HepG2 (cell line): ENCODE measurements around the gene ACTN1. TPM values are rescaled to one million over a fixed set of nuclear protein-coding genes. Genes with fewer than 3 reads are reported as not detected.

Source experiments
- FOXA3 ChIP-seq: IDR thresholded peaks from 2 replicates; pipeline ENCODE4 v1.6.1; 2016; ENCODE audit warnings: missing genetic modification reagents, missing compliant biosample characterization
- HOXA3 ChIP-seq: sonication (generic); formaldehyde crosslinking; IDR thresholded peaks from 2 replicates; pipeline ENCODE4 v1.5.0; 2020; ENCODE audit warnings: missing genetic modification reagents
- KDM1A ChIP-seq: IDR thresholded peaks from 2 replicates; pipeline ENCODE4 v1.6.1; 2016; ENCODE audit warnings: missing compliant biosample characterization
- MAF1 ChIP-seq: sonication (generic); formaldehyde crosslinking; IDR thresholded peaks from 2 replicates; pipeline ENCODE4 v1.5.0; 2020; ENCODE audit warnings: missing genetic modification reagents, borderline replicate concordance
- MIXL1 ChIP-seq: IDR thresholded peaks from 2 replicates; pipeline ENCODE4 v1.6.1; 2016
- SAP130 ChIP-seq: IDR thresholded peaks from 2 replicates; pipeline ENCODE4 v1.6.1; 2016; ENCODE audit warnings: low read depth
- SPEN ChIP-seq: sonication (generic); formaldehyde crosslinking; IDR thresholded peaks from 2 replicates; pipeline ENCODE4 v1.5.1; 2020; ENCODE audit warnings: low read depth, mild to moderate bottlenecking, missing genetic modification reagents
- ZNF205 ChIP-seq: IDR thresholded peaks from 2 replicates; pipeline ENCODE4 v1.6.1; 2018; ENCODE audit warnings: missing biosample characterization, missing genetic modification reagents
- ZNF354B ChIP-seq: sonication (generic); formaldehyde crosslinking; IDR thresholded peaks from 2 replicates; pipeline ENCODE4 v1.8.0; 2022; ENCODE audit warnings: mild to moderate bottlenecking, missing genetic modification reagents
- ZNF558 ChIP-seq: sonication (generic); formaldehyde crosslinking; IDR thresholded peaks from 2 replicates; pipeline ENCODE4 v1.9.0; 2022; ENCODE audit warnings: mild to moderate bottlenecking, missing genetic modification reagents, borderline replicate concordance
- ZNF644 ChIP-seq: IDR thresholded peaks from 2 replicates; pipeline ENCODE4 v1.6.1; 2016; ENCODE audit warnings: low read depth
- ZNF891 ChIP-seq: sonication (generic); formaldehyde crosslinking; IDR thresholded peaks from 2 replicates; pipeline ENCODE4 v1.5.0; 2020; ENCODE audit warnings: mild to moderate bottlenecking, missing genetic modification reagents
- polyA plus RNA-seq, 8 experiments: library from polyadenylated mRNA; depleted of rRNA in 3 of 8; stranded (reverse) in 7 of 8; unstranded in 1 of 8; fragments of >200 nt; fragmentation: Illumina TruSeq in 4 of 8; extraction: Trizol in 4 of 8; gene quantifications; 2 replicates each; pipeline versions ENCODE4 v1.2.1 to v1.2.3, GENCODE V29; 2011 to 2016; ENCODE audit warnings: low read depth in 4 of 8, missing spikeins in 1 of 8, mixed read lengths in 1 of 8; ENCODE audit not compliant: insufficient read depth in 1 of 8
- total RNA-seq, 5 experiments: library from RNA; depleted of rRNA; stranded (reverse); fragments of >200 nt; fragmentation: Illumina TruSeq; extraction: Trizol; gene quantifications; 2 replicates each; pipeline ENCODE4 v1.2.3, GENCODE V29; 2016; ENCODE audit warnings: low read depth in 1 of 5
- TF ChIP-seq, protein P1 (sequence below): sonication (generic); formaldehyde crosslinking; IDR thresholded peaks from one replicate; pipeline ENCODE4 v1.5.1; 2020; ENCODE audit warnings: mild to moderate bottlenecking, missing genetic modification reagents; ENCODE audit errors: not compliant biosample characterization
- TF ChIP-seq, protein P2 (sequence below): sonication (generic); formaldehyde crosslinking; IDR thresholded peaks from 2 replicates; pipeline ENCODE4 v1.5.0; 2020; ENCODE audit warnings: missing genetic modification reagents, mild to moderate bottlenecking, borderline replicate concordance
- TF ChIP-seq, protein P3 (sequence below): sonication (generic); formaldehyde crosslinking; IDR thresholded peaks from 2 replicates; pipeline ENCODE4 v1.5.1; 2020; ENCODE audit warnings: missing genetic modification reagents, mild to moderate bottlenecking, borderline replicate concordance
- TF ChIP-seq, protein P4 (sequence below): sonication (generic); formaldehyde crosslinking; IDR thresholded peaks from 2 replicates; pipeline ENCODE4 v1.5.1; 2020; ENCODE audit warnings: missing genetic modification reagents, mild to moderate bottlenecking, borderline replicate concordance

ACTN1 gene
- total and polyA plus RNA-seq, 2 of the 13 experiments (the other 11 are each of a cell fraction or from before 2014, with no cell fraction given): 58.6 to 162 TPM

DNA sequence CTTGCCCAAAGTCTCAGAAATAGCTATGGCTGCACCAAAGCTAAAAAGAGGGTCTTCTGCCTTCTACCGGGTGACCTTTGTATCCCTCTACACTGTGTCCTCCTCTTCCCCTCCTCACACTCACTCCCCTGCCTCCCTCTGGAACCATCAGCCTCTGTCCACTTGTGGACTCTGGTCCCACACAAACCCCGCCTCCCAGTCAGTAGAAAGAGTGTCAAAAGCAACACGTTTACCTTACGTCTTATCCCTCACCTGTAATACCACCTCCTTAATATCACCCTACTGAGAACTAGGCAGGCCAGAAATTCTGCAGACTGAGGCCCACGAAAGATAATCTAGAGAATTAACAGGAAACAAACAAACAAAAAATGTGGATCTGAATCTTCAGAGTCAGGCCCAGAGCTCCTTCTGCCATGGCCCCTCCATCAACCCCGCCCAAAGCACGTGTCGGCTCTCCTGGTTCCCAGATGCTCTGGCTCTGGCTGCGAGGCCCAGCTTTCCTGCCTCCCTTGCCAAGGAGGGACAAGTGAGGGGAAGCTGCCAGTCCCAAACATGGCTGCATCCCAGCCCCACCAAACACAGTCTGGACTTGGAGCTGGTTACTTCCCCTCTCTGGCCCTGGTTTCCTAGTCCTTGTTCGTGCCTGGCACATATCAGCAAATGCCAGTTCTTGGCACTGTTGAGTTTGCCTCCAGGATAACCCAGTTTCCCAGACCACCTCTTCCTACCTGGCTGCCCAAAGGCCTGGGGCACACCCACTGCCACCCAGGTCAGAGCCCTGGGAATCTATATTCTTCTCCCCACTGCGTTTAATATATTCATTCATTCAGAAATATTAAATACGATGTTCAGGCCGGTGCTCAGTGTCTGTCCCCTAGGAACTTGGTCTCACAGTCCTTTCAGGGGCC lies 2.7 kb downstream of the ACTN1 start (continued):
- TF ChIP-seq, protein P1, sequence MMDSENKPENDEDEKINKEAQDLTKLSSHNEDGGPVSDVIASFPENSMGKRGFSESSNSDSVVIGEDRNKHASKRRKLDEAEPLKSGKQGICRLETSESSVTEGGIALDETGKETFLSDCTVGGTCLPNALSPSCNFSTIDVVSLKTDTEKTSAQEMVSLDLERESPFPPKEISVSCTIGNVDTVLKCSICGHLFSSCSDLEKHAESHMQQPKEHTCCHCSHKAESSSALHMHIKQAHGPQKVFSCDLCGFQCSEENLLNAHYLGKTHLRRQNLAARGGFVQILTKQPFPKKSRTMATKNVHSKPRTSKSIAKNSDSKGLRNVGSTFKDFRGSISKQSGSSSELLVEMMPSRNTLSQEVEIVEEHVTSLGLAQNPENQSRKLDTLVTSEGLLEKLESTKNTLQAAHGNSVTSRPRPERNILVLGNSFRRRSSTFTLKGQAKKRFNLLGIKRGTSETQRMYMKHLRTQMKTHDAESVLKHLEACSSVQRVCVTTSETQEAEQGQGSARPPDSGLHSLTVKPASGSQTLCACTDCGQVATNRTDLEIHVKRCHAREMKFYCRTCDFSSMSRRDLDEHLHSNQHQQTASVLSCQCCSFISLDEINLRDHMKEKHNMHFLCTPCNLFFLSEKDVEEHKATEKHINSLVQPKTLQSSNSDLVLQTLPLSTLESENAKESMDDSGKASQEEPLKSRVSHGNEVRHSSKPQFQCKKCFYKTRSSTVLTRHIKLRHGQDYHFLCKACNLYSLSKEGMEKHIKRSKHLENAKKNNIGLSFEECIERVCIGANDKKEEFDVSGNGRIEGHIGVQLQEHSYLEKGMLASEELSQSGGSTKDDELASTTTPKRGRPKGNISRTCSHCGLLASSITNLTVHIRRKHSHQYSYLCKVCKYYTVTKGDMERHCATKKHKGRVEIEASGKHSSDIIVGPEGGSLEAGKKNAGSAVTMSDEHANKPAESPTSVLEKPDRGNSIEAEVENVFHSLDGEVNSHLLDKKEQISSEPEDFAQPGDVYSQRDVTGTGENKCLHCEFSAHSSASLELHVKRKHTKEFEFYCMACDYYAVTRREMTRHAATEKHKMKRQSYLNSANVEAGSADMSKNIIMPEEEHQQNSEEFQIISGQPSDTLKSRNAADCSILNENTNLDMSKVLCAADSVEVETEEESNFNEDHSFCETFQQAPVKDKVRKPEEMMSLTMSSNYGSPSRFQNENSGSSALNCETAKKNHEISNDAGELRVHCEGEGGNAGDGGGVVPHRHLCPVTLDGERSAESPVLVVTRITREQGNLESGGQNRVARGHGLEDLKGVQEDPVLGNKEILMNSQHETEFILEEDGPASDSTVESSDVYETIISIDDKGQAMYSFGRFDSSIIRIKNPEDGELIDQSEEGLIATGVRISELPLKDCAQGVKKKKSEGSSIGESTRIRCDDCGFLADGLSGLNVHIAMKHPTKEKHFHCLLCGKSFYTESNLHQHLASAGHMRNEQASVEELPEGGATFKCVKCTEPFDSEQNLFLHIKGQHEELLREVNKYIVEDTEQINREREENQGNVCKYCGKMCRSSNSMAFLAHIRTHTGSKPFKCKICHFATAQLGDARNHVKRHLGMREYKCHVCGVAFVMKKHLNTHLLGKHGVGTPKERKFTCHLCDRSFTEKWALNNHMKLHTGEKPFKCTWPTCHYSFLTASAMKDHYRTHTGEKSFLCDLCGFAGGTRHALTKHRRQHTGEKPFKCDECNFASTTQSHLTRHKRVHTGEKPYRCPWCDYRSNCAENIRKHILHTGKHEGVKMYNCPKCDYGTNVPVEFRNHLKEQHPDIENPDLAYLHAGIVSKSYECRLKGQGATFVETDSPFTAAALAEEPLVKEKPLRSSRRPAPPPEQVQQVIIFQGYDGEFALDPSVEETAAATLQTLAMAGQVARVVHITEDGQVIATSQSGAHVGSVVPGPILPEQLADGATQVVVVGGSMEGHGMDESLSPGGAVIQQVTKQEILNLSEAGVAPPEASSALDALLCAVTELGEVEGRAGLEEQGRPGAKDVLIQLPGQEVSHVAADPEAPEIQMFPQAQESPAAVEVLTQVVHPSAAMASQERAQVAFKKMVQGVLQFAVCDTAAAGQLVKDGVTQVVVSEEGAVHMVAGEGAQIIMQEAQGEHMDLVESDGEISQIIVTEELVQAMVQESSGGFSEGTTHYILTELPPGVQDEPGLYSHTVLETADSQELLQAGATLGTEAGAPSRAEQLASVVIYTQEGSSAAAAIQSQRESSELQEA: peak; percentile 18
- TF ChIP-seq, protein P2, sequence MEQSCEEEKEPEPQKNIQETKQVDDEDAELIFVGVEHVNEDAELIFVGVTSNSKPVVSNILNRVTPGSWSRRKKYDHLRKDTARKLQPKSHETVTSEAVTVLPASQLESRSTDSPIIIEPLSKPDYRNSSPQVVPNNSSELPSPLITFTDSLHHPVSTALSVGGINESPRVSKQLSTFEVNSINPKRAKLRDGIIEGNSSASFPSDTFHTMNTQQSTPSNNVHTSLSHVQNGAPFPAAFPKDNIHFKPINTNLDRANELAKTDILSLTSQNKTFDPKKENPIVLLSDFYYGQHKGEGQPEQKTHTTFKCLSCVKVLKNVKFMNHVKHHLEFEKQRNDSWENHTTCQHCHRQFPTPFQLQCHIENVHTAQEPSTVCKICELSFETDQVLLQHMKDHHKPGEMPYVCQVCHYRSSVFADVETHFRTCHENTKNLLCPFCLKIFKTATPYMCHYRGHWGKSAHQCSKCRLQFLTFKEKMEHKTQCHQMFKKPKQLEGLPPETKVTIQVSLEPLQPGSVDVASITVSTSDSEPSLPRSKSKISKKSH (CRISPR knock-in tag): peak; percentile 80; the same call in 1 of the 2 replicates
- 0 out of 2 replicates have a peak, but pooled peaks have one; percentile 40 for TF ChIP-seq MAF1 (CRISPR knock-in tag)
- peak; percentile 87 for TF ChIP-seq SAP130 (CRISPR knock-in tag)
- peak; percentile 13; the same call in 1 of the 2 replicates for TF ChIP-seq ZNF205 (CRISPR knock-in tag)
- TF ChIP-seq FOXA3 (CRISPR knock-in tag): peak; percentile 25; the same call in 1 of the 2 replicates
- peak; percentile 25; the same call in 1 of the 2 replicates for TF ChIP-seq MIXL1 (CRISPR knock-in tag)
- 0 out of 2 replicates have a peak, but pooled peaks have one; percentile 45 for TF ChIP-seq ZNF354B (CRISPR knock-in tag)
- TF ChIP-seq KDM1A (CRISPR knock-in tag): 0 out of 2 replicates have a peak, but pooled peaks have one; percentile 7
- TF ChIP-seq, protein P3, sequence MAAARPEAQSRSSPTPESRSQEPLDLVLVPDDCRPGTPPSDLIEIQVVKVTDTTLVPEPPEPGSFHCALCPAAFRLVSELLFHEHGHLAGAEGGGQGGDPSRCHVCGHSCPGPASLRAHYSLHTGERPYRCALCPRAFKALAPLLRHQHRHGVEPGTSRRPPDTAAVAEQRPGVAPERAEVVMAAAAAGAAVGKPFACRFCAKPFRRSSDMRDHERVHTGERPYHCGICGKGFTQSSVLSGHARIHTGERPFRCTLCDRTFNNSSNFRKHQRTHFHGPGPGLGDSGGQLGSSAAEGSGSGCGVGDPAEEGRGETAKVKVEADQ (CRISPR knock-in tag): no peak
- TF ChIP-seq ZNF558 (CRISPR knock-in tag): no peak; the same call in 1 of the 2 replicates
- TF ChIP-seq ZNF644: peak; percentile 68; the same call in 1 of the 2 replicates
- TF ChIP-seq SPEN (CRISPR knock-in tag): peak; percentile 31; the same call in 1 of the 2 replicates
- TF ChIP-seq HOXA3 (CRISPR knock-in tag): peak; percentile 69; the same call in 1 of the 2 replicates
- TF ChIP-seq ZNF891 (CRISPR knock-in tag): peak; percentile 54; the same call in 1 of the 2 replicates
- TF ChIP-seq, protein P4, sequence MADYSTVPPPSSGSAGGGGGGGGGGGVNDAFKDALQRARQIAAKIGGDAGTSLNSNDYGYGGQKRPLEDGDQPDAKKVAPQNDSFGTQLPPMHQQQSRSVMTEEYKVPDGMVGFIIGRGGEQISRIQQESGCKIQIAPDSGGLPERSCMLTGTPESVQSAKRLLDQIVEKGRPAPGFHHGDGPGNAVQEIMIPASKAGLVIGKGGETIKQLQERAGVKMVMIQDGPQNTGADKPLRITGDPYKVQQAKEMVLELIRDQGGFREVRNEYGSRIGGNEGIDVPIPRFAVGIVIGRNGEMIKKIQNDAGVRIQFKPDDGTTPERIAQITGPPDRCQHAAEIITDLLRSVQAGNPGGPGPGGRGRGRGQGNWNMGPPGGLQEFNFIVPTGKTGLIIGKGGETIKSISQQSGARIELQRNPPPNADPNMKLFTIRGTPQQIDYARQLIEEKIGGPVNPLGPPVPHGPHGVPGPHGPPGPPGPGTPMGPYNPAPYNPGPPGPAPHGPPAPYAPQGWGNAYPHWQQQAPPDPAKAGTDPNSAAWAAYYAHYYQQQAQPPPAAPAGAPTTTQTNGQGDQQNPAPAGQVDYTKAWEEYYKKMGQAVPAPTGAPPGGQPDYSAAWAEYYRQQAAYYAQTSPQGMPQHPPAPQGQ (CRISPR knock-in tag): no peak
